HEK293T (cell line): ENCODE measurements around the gene GAB1.

Experiments used
- ARNT ChIP-seq: fragments of 450-650 bp; IDR thresholded peaks from 2 replicates; pipeline ENCODE4 v1.6.1; 2017; ENCODE audit warnings: mild to moderate bottlenecking
- BHLHE40 ChIP-seq: fragments of 450-650 bp; IDR thresholded peaks from 2 replicates; pipeline ENCODE4 v1.6.1; 2016; ENCODE audit warnings: mild to moderate bottlenecking, moderate library complexity, borderline replicate concordance
- ELF4 ChIP-seq: fragments of 450-650 bp; IDR thresholded peaks from 2 replicates; pipeline ENCODE4 v1.6.1; 2017; ENCODE audit warnings: antibody characterized with exemption
- FOXA1 ChIP-seq: fragments of 450-650 bp; IDR thresholded peaks from 2 replicates; pipeline ENCODE4 v1.6.1; 2016; ENCODE audit warnings: mild to moderate bottlenecking
- FOXK2 ChIP-seq: fragments of 450-650 bp; IDR thresholded peaks from 2 replicates; pipeline ENCODE4 v1.6.1; 2016; ENCODE audit warnings: mild to moderate bottlenecking
- HDGF ChIP-seq: fragments of 450-650 bp; IDR thresholded peaks from 2 replicates; pipeline ENCODE4 v1.6.1; 2017; ENCODE audit warnings: antibody characterized with exemption, borderline replicate concordance
- L3MBTL2 ChIP-seq: fragments of 450-650 bp; conservative IDR thresholded peaks from 2 replicates; pipeline ENCODE4 v1.6.1; 2016; ENCODE audit warnings: mild to moderate bottlenecking
- SP1 ChIP-seq: fragments of 450-650 bp; IDR thresholded peaks from 2 replicates; pipeline ENCODE4 v1.6.1; 2017
- TARDBP ChIP-seq: fragments of 450-650 bp; IDR thresholded peaks from 2 replicates; pipeline ENCODE4 v1.6.1; 2016
- ZNF384 ChIP-seq: fragments of 450-650 bp; IDR thresholded peaks from 2 replicates; pipeline ENCODE4 v1.6.1; 2016

- no peak for TF ChIP-seq L3MBTL2
- no peak for TF ChIP-seq BHLHE40
- TF ChIP-seq SP1, result no peak
- no peak for TF ChIP-seq ELF4
- no peak for TF ChIP-seq ZNF384
- TF ChIP-seq ARNT, result no peak
- TF ChIP-seq FOXK2, result no peak
- TF ChIP-seq FOXA1, result no peak
- no peak for TF ChIP-seq TARDBP
- TF ChIP-seq HDGF, result no peak
These were observed 42.4 kb upstream of the GAB1 start for GRCh38 chr4:143294310-143294709.
